Measurements from ENCODE around the gene KANK2.

DNA sequence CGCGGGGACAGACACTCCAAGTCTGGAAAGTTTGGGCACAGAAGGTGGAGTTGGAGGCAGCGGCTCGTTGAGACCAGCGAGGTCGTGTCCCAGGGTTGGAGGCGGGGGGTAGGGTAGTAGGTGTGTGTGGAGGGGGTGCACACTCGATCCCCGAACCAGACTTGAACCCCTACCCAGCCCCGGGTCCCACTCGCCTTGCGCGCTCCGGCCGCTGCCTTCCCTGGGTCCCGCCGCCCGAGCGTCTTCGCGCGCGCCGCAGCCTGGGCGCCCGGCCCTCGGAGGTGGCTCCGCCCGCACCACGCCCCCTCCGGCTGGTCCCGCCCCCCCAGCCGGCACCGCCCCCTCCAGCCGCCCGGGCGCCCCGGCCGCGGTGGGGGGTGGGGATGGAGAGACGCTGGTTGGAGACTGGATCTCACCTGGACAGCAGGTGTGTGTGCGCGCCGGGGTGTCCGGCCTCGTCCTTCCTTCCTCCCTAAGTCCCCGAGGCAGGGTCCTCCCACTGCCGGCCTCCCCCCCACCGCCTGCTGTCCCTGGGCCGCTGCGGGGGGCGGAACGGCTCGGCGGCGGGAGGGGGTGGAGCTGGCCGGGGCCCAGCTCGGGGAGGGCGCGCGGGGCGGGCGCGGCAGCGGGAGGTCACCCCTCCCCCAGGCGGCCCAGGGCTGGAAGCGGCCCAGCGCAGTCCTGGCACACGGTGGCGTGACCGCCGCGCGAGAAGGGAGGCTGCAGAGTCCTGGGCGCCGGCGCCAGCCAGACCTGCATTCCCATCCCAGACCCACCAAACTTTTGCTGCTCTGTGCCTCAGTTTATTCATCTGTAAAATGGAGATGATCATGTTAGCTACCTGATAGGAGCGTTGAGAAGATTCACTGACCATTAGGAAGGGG lies at the start of gene KANK2:
- TF ChIP-seq POLR2A (IDR thresholded peaks at IDR 0.05; ENCODE audit: extremely low read depth, insufficient read length) = peak; percentile 67
- TF ChIP-seq CTCF (IDR thresholded peaks at IDR 0.05; ENCODE audit: low read depth, low read length) = no peak
- TF ChIP-seq MAX (IDR thresholded peaks at IDR 0.05; ENCODE audit: low read depth, low read length) = no peak

All from NB4 (cell line).